Glomerular visceral epithelial cell (primary cell): ENCODE measurements around the gene ABCD2.
"Not testable (repeated sequence)": the region's sequence is repeated elsewhere in the genome, so short reads cannot be mapped to it uniquely, and the experiment has no call there.

ENCODE experiments used
- DNase-seq: peaks from one replicate; pipeline ENCODE4 v3.0.0-alpha.2; 2016; ENCODE audit errors: extremely low spot score

The ABCD2 gene

GRCh38 chr12:39619660-39620433 lies at the start of gene ABCD2:
Gene ABCD2 (minus strand): TSS chr12:39619803. CDS start chr12:39619615, 188 bp downstream.
- peak; percentile 63 for DNase-seq

- DNase-seq, result no peak
Observed at GRCh38 chr12:39660101-39660500, 40.5 kb upstream of the ABCD2 start.

GRCh38 chr12:39647383-39647782 lies 27.8 kb upstream of the ABCD2 start:
- no peak for DNase-seq

GRCh38 chr12:39646963-39647362 lies 27.4 kb upstream of the ABCD2 start:
- no peak for DNase-seq

GRCh38 chr12:39643052-39643451 lies 23.4 kb upstream of the ABCD2 start:
- DNase-seq, result no peak

- DNase-seq, result no peak
Observed at GRCh38 chr12:39638840-39639239, 19.2 kb upstream of the ABCD2 start.

GRCh38 chr12:39638178-39638577 lies 18.6 kb upstream of the ABCD2 start:
- DNase-seq, result no peak

- DNase-seq, result no peak
Observed at GRCh38 chr12:39632670-39633069, 13.1 kb upstream of the ABCD2 start.

- no peak for DNase-seq
Observed at GRCh38 chr12:39628836-39629235, 9.2 kb upstream of the ABCD2 start.

- DNase-seq, result no peak
Observed at GRCh38 chr12:39627914-39628313, 8.3 kb upstream of the ABCD2 start.

GRCh38 chr12:39626033-39626814 lies 6.6 kb upstream of the ABCD2 start:
- no peak for DNase-seq

GRCh38 chr12:39623919-39624318 lies 4.3 kb upstream of the ABCD2 start:
- DNase-seq, result no peak

GRCh38 chr12:39623160-39623559 lies 3.6 kb upstream of the ABCD2 start:
- not testable (repeated sequence) for DNase-seq

- no peak for DNase-seq
Observed at GRCh38 chr12:39622306-39622705, 2.7 kb upstream of the ABCD2 start.

GRCh38 chr12:39621670-39622069 lies 2.1 kb upstream of the ABCD2 start:
- DNase-seq, result no peak

GRCh38 chr12:39620659-39621658 lies 1.4 kb upstream of the ABCD2 start:
- no peak for DNase-seq

GRCh38 chr12:39619316-39619659 lies 315 bp downstream of the ABCD2 start:
- no peak for DNase-seq

GRCh38 chr12:39618701-39619100 lies 902 bp downstream of the ABCD2 start:
- no peak for DNase-seq

- DNase-seq, result no peak
Observed at GRCh38 chr12:39617887-39618286, 1.7 kb downstream of the ABCD2 start.

GRCh38 chr12:39616666-39617065 lies 2.9 kb downstream of the ABCD2 start:
- no peak for DNase-seq

GRCh38 chr12:39616251-39616650 lies 3.4 kb downstream of the ABCD2 start:
- DNase-seq, result no peak

GRCh38 chr12:39613525-39613924 lies 6.1 kb downstream of the ABCD2 start:
- no peak for DNase-seq
